Kidney glomerular epithelial cell (primary cell): ENCODE results near the gene LAMP2.

Experiments
- DNase-seq: peaks from one replicate; lab custom pipeline; 2025; lab: John Stamatoyannopoulos, UW

Gene LAMP2

DNA sequence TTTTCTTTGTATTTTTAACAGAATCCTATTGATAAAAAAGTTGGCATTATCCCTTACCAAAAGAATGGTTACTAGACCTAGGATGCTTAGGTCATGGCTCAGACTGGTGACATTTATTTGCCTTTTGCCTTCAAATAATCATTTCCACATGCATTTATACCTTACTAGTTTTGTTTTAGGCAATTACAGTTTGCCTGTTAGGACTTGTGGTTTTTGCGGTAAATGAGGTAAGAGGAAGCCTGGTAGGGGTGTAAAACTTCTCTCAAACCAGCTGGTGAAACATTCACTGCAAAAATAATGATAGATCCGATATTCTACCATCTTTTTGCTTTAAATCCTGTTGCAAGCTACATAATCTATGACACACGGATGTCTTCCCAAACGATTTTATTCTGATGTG is 12.1 kb downstream of the LAMP2 start:
- DNase-seq, result no peak

GRCh38 chrX:120453985-120454384 is 15.1 kb downstream of the LAMP2 start:
- no peak for DNase-seq

DNA sequence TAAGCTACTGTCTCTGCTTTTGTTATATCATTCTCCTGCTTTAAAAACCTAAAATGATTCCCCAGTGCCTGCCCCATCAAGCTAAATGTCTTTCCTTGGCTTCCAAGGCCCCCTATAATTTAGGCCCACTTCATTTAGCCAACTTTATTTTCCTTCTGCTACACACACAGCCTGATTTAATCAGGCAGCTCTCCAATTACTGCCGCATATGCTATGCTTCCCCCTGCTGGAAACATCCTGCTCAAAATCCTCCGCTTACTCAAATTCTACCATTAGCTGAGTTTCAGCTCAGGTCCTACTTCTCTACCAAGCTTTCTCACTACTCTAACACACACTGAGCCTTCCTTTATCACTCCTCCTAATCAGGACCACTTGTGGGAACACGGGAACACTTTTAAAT is 17.0 kb downstream of the LAMP2 start:
- DNase-seq, result no peak

DNA sequence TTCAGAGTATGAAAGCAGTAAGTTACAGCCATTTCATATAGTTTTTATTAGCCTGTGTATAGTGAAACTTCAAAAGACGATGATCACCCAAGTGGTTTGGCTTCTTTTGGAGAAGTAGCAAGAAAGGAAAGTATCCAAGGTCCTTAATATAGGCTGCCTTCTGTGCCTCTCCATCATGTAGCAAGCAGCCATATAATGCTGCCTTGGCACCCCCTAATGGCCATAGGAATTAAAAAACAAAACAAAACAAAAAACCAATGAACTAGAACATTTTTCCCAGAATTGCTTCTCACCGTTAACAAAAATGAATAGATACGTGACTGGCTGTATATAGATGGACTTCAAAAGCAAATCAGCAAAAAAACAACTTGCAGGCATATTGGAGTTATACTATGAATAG is 18.9 kb downstream of the LAMP2 start:
- no peak for DNase-seq

DNA sequence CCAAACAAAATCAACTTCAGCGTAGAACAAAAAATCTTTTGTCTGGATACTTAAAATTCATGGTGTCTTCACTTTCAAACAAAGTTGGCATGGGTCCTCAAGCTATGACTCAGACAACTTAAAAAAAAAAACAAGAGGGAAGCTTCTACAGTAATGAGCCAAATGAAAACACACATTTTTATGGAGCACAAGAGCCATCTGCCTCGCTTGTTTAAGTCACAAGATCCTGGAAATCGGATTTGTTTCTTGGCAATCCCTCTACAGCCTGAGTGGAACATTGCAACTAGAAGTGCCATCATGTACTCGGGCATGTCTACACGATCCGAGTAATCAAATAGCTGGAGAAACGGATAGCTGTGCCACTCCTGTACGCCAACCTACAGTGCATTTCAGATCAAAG is 22.6 kb downstream of the LAMP2 start:
- no peak for DNase-seq

DNA sequence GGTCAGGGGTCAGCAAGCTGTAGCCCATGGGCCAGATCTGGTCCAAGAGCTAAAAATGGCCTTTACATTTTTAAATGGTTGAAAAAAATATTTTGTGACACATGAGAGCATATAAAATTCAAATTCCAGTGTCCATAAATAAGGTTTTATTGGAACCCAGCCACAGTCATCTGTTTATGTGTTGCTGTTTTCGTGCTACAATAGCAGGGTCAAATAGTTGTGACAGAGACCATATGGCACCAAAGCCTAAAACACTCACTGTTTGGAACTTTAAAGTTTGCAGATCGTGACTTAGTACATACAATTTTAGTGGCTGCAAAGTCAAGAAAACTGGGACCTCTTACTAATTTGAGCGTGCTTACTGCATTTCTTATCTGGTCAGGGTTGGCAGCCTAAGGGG is 29.2 kb downstream of the LAMP2 start:
- no peak for DNase-seq

DNA sequence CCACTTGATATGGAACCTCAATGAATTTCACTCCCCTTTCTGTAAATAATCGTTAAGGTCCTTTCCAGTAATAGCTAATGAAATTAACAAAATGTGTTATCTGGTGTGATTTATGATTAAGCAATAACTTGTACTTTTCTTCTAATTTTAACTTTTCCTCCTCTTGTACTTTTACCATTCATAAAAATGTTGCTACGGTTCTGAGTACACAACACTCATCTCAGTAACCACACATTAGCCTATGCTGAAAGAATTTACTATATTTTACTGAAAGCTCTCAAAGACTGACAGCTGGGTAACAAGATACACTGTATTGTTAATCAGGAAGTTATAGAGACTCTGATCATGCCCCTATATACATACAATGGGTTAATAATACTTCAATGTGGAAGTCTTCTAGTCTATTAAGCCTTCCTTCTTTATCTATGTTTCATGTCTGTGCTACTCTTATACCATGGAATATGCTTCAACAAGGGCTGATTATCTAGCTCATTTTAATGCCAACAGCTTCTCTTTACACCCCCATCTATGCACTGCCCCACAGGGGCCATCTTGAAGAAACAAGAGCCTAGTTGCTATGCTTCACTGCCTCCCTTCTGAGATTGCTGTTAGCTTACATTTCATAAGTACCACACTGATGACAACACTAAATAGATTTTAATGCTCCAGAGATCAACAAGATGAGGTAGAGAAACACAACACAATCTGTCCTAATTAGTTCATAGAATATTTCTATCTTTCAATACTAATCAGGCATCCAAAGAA is 39.1 kb downstream of the LAMP2 start:
- no peak for DNase-seq

DNA sequence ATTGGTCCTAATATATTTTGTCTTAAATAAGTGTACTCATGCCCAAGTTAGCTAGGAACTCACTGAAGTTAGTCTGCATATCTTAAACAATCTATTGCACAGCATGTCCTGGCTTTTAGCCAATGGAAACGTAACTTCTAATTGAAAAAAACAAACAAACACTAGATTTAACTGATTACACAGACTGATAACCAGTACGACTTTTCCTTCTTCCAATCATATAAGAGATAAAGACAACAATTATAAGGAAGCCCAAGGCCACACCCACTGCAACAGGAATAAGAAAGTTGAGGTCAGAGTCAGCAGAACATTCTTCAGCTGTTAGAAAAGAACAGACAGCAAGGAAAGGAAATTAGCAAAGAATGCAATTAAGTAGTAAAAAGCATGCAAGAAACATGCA is 40.8 kb downstream of the LAMP2 start:
- DNase-seq, result no peak

DNA sequence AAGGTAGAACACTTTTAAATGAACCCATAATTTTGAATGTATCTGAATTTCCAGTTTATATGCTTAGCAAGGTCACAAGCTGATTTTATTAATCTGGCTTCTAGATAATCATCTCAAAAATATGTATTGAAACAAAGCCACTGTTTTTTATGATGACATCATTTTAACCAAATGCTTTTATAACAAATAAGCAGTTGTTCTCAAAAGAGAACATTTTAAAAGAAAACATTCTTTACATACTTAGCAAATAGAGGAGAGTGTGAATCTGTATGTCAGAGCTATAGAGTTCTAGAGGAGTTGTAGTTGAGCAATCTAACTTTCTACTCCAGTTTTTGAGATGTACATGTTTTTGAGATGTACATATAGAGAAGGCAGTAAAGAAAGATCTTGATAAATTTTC is 42.5 kb downstream of the LAMP2 start:
- DNase-seq, result no peak

GRCh38 chrX:120419463-120419862 is 49.6 kb downstream of the LAMP2 start:
- DNase-seq, result no peak

- no peak for DNase-seq
Measured at GRCh38 chrX:120408168-120408567, 60.9 kb downstream of the LAMP2 start.

DNA sequence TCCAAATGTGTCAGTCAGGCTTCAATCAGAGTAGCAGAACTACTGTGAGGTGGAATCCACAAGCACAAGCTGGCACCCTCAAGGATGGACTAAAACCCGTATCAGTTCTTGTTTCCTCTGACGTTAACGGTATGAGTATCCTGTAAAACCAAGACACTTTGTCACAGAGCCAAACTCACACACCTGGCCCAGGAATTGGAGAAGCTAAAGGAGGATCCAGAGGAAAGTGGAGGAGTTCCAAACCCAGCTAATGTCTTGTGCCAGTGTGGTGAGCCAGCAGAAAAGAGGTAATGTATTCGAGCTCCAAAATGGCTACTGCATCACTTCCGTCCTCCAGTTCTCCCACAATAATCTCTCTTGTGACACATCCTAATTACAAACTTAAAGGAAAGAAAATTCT is 62.5 kb downstream of the LAMP2 start:
- no peak for DNase-seq

DNA sequence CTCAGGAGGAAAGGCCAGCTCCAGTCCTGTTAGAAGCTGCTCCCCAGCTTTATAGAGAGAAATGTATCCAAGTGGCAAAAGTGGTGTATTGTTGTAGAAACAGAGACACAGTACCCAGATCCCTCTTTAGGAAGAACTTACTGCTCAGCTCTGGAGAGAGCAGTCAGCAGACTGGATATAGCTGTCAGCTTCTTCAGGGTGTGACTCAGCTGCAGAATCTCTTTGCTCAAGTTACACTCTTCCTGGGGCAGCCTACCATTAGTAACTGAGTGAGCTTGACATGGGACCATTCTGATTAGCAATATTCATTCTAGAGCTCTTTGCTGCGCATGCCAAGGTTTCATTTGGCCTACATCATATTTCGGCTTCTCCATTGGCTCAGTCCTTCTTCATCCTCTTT is 66.7 kb downstream of the LAMP2 start:
- no peak for DNase-seq

- no peak for DNase-seq
Measured at GRCh38 chrX:120401301-120401700, 67.8 kb downstream of the LAMP2 start.

- DNase-seq, result peak; percentile 12
Measured at GRCh38 chrX:120380699-120381098, 88.4 kb downstream of the LAMP2 start.

DNA sequence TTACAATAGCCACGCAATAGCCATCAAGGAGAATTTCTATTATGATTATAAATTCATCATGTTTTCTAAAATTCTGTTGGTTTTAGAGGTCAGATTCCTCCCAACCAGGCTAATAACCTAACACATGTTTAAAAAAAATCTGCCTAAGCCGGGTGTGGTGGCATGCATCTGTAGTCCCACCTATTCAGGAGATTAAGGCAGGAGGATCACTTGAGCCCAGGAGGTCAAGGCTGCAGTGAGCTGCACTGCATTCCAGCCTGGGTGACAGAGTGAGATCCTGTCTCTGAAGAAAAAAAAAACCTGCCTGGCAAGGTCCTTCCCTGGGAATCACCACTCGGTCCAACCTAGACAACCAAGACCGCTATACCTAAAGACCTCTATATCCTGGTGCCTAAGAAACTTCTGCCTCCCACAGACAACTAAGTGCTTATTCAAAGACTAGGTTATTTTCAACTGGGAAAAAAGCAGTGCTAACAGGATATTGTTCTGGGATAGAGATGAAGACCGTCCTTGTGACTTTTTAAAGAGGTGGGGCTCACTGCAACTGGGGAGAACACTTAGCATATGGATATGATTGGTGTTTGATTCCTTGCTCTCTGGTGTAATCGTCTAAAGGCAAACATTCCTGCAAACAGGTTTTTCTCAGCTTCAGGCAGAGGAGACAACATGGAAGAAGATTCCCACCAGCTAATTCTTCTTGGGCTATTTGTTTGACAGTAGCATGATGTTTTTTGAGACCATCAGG is 89.0 kb downstream of the LAMP2 start:
- DNase-seq, result no peak

- no peak for DNase-seq
Measured at GRCh38 chrX:120378570-120378969, 90.5 kb downstream of the LAMP2 start.
